Stimulated activated naive CD4-positive, alpha-beta T cell treated with Interleukin-2 at 50 U/mL for 16 hours (primary cell): Measurements from ENCODE around the gene GP1BB.
A peak's percentile ranks its signal among the peaks of the same experiment; 100 is the strongest.

Source experiments
- DNase-seq: peaks from one replicate; lab custom pipeline; 2025; lab: John Stamatoyannopoulos, UW

GP1BB gene

DNA sequence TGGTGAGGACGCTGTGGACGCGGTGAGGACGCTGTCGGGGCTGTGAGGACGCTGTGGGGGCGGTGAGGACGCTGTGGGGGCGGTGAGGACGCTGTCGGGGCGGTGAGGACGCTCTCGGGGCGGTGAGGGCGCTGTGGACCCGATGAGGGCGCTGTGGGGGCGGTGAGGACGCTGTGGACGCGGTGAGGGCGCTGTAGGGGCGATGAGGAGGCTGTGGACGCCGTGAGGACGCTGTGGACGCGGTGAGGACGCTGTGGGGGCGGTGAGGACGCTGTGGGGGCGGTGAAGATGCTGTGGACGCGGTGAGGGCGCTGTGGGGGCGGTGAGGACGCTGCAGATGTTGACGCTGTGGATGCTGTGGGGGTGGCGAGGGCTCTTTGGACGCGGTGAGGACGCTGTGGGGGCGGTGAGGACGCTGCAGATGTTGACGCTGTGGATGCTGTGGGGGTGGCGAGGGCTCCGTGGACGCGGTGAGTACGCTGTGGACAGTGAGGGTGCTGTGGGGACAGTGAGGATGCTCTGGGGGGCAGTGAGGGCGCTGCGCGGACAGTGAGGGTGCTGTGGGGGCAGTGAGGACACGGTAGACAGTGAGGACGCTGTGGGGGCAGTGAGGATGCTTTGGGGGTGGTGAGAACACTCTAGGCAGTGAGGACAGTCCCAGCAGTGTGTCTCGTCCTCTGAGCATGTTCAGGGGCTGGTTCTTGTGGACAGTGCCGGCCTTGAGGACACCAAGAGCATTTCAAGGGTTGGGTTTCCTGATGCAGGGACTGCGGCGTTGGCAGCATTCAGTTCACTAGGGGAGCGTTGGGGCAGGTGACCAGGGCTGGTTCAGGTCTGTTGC, 4.2 kb downstream of the GP1BB start:
- DNase-seq = no peak

GRCh38 chr22:19728271-19728670, 4.9 kb downstream of the GP1BB start:
- DNase-seq = no peak

DNA sequence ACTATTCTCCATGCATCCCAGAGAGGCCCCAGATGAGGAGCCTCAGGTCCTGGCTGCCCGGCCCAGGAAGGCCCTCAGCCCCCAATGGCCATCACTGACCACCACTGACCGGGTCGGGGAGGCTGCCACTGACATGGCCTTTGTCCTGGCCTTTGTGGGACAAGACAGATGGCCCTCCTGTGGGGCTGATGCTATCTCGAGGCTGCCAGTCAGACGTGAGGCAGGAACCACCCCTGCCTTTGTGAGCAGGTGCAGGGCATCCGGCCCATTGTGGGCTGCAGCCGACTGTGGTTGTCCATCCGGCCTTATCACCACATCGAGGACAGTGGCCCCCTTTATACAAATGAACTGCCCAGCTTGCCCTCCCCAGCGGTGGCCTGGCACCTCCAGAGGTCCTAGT, 5.5 kb downstream of the GP1BB start:
- no peak for DNase-seq

DNA sequence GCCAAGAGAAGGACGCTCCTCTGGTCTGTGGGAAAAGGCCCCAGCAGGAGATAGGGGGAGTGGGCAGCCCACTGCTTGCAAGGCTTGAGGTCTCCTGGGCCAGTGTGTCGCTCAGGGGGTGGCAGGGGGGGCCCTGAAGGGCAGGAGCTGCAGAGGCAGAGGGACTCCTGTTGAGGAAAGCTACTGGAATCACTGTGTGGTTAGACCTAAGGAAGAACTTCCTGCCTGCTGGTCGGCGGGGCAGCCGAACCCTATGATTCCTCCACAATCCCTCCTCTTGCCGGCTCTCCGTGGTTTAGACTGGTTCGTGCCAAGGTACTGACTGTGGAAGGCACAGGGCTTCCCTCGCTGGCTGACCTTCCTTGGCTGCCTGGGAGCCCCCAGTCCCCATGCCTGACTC, 6.2 kb downstream of the GP1BB start:
- DNase-seq = no peak

GRCh38 chr22:19730198-19730597, 6.9 kb downstream of the GP1BB start:
- no peak for DNase-seq

DNA sequence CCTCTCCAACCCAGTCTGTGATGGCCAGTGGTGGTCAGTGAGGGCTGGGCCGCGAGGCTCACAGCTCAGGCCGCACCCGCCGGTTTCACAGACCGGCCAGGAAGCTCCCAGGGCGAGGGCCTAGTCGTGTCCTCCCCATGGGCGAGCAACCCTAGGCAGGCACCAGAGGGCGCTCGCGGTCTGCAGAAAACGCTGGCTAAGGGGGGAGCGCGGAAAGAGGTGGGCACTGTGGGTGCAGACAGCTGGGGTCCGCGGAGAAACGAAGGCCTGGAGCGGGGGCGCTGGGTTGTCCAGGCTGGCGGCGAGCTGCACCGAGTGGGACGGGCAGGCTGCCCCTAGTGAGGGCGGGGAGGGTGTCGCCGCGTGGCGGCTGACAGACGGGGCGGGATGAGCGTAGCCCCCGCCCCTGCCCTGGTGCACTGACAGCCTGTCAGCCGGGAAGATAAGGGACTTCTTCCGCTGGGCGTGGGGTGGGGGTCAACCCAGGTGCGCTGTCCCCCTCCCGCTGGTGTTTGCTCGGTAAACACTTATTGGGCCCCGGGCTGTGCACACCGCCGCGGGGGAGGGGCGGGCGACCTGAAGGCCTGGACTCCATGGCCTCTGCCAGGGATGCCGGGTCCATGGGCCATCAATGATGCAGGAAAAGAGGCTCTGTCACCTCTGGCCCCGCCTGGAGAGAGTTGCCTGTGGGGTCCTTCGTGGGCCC, 7.5 kb downstream of the GP1BB start:
- peak; percentile 79 for DNase-seq

DNA sequence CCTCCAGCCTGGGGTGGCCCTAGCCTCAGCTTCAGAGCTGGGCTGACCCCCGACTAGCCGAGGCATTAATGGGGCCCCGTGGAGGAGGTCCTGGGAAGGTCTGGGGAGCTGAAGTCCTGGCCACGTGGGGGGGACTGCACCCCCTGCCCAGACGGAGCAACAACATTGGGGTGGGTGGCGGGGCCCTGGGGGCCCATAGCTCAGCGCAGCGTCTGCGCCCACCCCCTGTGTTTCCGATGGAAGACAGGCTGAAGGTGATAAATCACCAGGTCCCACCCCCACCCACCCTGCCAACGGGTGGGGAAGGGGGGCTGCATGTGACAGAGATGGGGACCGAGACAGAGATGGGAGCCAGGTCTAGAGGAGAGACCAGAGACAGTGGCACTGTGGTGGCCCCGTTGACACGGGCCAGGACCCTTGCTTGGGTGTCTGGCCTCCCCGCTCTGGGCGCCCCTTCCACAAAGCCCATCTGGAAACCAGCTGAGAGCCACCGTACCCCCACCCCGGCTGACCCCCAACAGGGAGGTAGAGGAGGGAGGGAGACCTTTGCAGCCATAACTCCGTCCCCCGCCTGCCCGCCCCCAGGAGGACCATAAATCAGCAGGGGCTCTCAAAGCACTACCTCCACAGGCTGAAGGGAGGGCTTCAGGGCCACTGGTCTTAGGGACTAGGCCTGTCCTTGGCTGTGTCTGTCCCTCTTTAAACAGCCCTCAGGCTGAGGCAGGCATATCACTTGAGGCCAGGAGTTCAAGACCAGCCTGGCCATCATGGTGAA, 8.2 kb downstream of the GP1BB start:
- no peak for DNase-seq

- DNase-seq = no peak
These were observed 9.2 kb downstream of the GP1BB start for GRCh38 chr22:19732403-19733113.

- no peak for DNase-seq
These were observed 10.4 kb downstream of the GP1BB start for GRCh38 chr22:19733755-19734154.

DNA sequence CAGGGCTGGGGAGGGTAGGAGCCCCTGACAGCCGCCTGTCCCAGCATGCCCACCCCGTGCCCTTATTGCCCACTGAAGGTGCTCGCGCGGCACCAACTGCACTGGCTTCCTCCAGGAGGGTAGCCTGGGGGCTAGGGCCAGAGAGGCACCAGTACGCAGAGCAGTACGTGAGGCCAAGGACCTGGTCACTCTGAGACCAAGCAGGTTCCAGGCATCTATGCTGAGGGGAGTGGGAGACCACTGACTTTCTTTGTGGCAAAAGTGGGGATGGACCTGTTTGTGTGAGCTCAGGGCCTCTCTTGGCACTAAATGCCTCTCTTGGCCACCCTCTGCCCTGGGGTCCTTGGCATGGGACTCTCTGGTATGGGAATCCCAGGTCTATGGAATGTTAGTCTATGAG, 10.8 kb downstream of the GP1BB start:
- DNase-seq = no peak

- DNase-seq = no peak
These were observed 11.6 kb downstream of the GP1BB start for GRCh38 chr22:19734837-19735382.

DNA sequence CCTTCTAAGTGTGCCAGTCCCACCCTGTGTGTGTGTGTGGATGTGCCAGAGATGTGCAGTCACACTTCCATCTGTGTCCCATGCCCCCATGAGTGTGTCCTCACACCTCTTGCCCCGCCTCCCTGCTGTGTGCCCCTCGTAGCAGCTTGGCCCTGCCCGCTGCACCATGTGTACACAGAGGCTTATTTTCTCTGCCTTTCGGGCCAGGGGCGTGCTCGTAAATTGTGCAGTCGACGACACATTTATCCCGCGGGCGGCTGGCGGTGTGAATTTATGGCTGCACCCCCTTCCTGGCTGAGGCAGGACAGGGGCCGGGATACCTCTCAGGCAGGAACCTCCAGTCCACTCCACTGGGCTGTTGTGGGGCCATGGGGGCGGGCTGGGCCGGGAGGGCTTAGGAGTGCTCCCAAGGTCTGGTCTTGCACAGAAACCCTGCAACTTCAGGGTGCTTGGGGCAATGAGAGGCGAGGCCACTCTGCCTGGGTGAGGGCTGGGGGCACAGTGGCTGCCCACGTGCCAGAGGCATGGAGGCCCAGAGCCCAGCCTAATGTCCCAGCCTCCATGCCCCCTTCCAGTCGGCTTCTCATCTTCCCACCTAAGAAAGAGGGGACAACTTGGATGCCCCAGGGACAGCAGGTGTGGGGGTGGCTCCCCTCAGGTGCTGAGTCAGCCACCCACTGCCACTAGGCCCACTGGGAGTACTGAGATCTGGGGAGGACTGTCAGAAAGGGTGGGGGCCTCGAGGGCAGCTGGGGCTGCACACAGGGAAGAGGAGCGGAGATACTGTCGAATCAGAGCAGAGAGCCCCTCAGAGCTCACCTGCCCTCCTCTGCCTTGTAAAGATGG, 12.5 kb downstream of the GP1BB start:
- DNase-seq = no peak

- DNase-seq = no peak
These were observed 14.7 kb downstream of the GP1BB start for GRCh38 chr22:19737846-19738663.

GRCh38 chr22:19738664-19739447, 15.5 kb downstream of the GP1BB start:
- no peak for DNase-seq

- DNase-seq = no peak
These were observed 16.1 kb downstream of the GP1BB start for GRCh38 chr22:19739448-19739895.

GRCh38 chr22:19739911-19740449, 16.6 kb downstream of the GP1BB start:
- no peak for DNase-seq

- no peak for DNase-seq
These were observed 17.2 kb downstream of the GP1BB start for GRCh38 chr22:19740586-19740985.

- DNase-seq = no peak
These were observed 17.7 kb downstream of the GP1BB start for GRCh38 chr22:19741053-19741452.
